ENCODE data around the gene FAM169A.

- no peak for TF ChIP-seq HDGF (IDR thresholded peaks at IDR 0.05; ENCODE audit: borderline replicate concordance)
- TF ChIP-seq ARNT (IDR thresholded peaks at IDR 0.05), result no peak
- TF ChIP-seq ZNF384 (IDR thresholded peaks at IDR 0.05), result no peak
- no peak for TF ChIP-seq SP1 (IDR thresholded peaks at IDR 0.05)
- no peak for TF ChIP-seq L3MBTL2 (conservative IDR thresholded peaks at IDR 0.05)
Measured at GRCh38 chr5:74903165-74903787, 37.1 kb upstream of the FAM169A start.

All from HEK293T (cell line).